GM23338 (cell line): Measurements from ENCODE around the gene PPHLN1. TPM values are rescaled to one million over a fixed set of nuclear protein-coding genes. Genes with fewer than 3 reads are reported as not detected.

Source experiments
- ATAC-seq: fragments of 200-7000 bp; cut with Tn5 transposase; 3 replicates; pipeline ENCODE4 v1.9.1; 2020
- DNase-seq: peaks from one replicate; pipeline ENCODE4 v3.0.0-alpha.2; 2015; ENCODE audit warnings: low spot score
- H2AFZ ChIP-seq: fragments of 200-600 bp; sonication (generic); 2 replicates; pipeline ENCODE4 v1.8.0; 2016; ENCODE audit warnings: antibody characterized with exemption, mild to moderate bottlenecking, moderate library complexity
- H3F3A ChIP-seq: fragments of 200-600 bp; sonication (generic); replicated peaks from 2 replicates; pipeline ENCODE4 v1.8.0; 2017; ENCODE audit warnings: antibody characterized with exemption, mixed run types, low read depth
- H3K27ac ChIP-seq: fragments of 200-600 bp; sonication (generic); 2 replicates; pipeline ENCODE4 v1.6.1; 2016; ENCODE audit warnings: low read depth
- H3K27me3 ChIP-seq: fragments of 200-600 bp; sonication (generic); 2 replicates; pipeline ENCODE4 v1.8.0; 2016; ENCODE audit warnings: mild to moderate bottlenecking, mixed run types, moderate library complexity; ENCODE audit not compliant: insufficient read depth
- H3K36me3 ChIP-seq: fragments of 200-600 bp; sonication (generic); 2 replicates; pipeline ENCODE4 v1.8.0; 2016; ENCODE audit warnings: mild to moderate bottlenecking; ENCODE audit not compliant: insufficient read depth
- H3K4me1 ChIP-seq: fragments of 200-600 bp; sonication (generic); 2 replicates; pipeline ENCODE4 v1.8.0; 2016; ENCODE audit warnings: mild to moderate bottlenecking, moderate library complexity; ENCODE audit not compliant: insufficient read depth
- H3K4me2 ChIP-seq: fragments of 200-600 bp; sonication (generic); 2 replicates; pipeline ENCODE4 v1.7.1; 2017; ENCODE audit warnings: mixed run types
- H3K4me3 ChIP-seq: fragments of 200-600 bp; sonication (generic); 2 replicates; pipeline ENCODE4 v1.6.1; 2016; ENCODE audit warnings: mixed run types
- H3K79me2 ChIP-seq: fragments of 200-600 bp; sonication (generic); replicated peaks from 2 replicates; pipeline ENCODE4 v1.8.0; 2017; ENCODE audit warnings: mild to moderate bottlenecking; ENCODE audit not compliant: insufficient read depth
- H3K9me2 ChIP-seq: fragments of 200-600 bp; sonication (generic); 2 replicates; pipeline ENCODE4 v1.8.0; 2017; ENCODE audit not compliant: insufficient read depth
- H4K20me1 ChIP-seq: fragments of 200-600 bp; sonication (generic); replicated peaks from 2 replicates; pipeline ENCODE4 v1.8.0; 2017; ENCODE audit warnings: mild to moderate bottlenecking; ENCODE audit not compliant: insufficient read depth
- H3K27ac Mint-ChIP-seq: 2 replicates; pipeline ENCODE4 v1.8.0; 2020; ENCODE audit warnings: inconsistent platforms, mild to moderate bottlenecking, moderate library complexity, mixed read lengths
- H3K27me3 Mint-ChIP-seq: 3 replicates; pipeline ENCODE4 v1.8.0; 2022; ENCODE audit warnings: low read depth, mild to moderate bottlenecking, moderate library complexity, mixed read lengths, inconsistent platforms; ENCODE audit not compliant: insufficient read depth, poor library complexity
- H3K36me3 Mint-ChIP-seq: 3 replicates; pipeline ENCODE4 v1.8.0; 2021; ENCODE audit warnings: low read depth, mild to moderate bottlenecking, inconsistent platforms, moderate library complexity, mixed read lengths
- H3K4me1 Mint-ChIP-seq: 3 replicates; pipeline ENCODE4 v1.8.0; 2020; ENCODE audit warnings: mild to moderate bottlenecking, inconsistent platforms, mixed read lengths
- H3K4me3 Mint-ChIP-seq: 3 replicates; pipeline ENCODE4 v1.8.0; 2021; ENCODE audit warnings: moderate library complexity, mild to moderate bottlenecking, inconsistent platforms, mixed read lengths
- H3K9me3 Mint-ChIP-seq: 3 replicates; pipeline ENCODE4 v1.8.0; 2020; ENCODE audit warnings: moderate library complexity, mild to moderate bottlenecking, inconsistent platforms, mixed read lengths
- CREB1 ChIP-seq: fragments of 250-450 bp; sonication (Bioruptor Pico); IDR thresholded peaks from 2 replicates; pipeline ENCODE4 v1.5.0; 2020; ENCODE audit warnings: low read depth, mild to moderate bottlenecking, moderate library complexity
- EZH2 ChIP-seq: fragments of 200-600 bp; sonication (generic); IDR thresholded peaks from one replicate; pipeline ENCODE4 v1.8.0; 2017; ENCODE audit warnings: antibody characterized with exemption, mild to moderate bottlenecking, low read depth; ENCODE audit not compliant: unreplicated experiment
- EZH2phosphoT487 ChIP-seq: fragments of 200-600 bp; sonication (generic); IDR thresholded peaks from one replicate; pipeline ENCODE4 v1.8.1; 2018; ENCODE audit warnings: antibody characterized with exemption; ENCODE audit not compliant: unreplicated experiment
- JUNB ChIP-seq: IDR thresholded peaks from one replicate; pipeline ENCODE4 v1.6.1; 2016; ENCODE audit warnings: antibody characterized with exemption; ENCODE audit not compliant: unreplicated experiment
- NANOG ChIP-seq: IDR thresholded peaks from 2 replicates; pipeline ENCODE4 v1.6.1; 2016; ENCODE audit warnings: antibody characterized with exemption, borderline replicate concordance
- POLR2AphosphoS5 ChIP-seq: IDR thresholded peaks from 2 replicates; pipeline ENCODE4 v1.6.1; 2016; ENCODE audit warnings: antibody characterized with exemption, low read depth
- STAT1 ChIP-seq: IDR thresholded peaks from one replicate; pipeline ENCODE4 v1.6.1; 2016; ENCODE audit warnings: antibody characterized with exemption; ENCODE audit not compliant: unreplicated experiment
- ZNF114 ChIP-seq: fragments of 250-450 bp; sonication (Bioruptor Pico); IDR thresholded peaks from 2 replicates; pipeline ENCODE4 v1.5.0; 2020; ENCODE audit warnings: mild to moderate bottlenecking, moderate library complexity
- ZNF331 ChIP-seq: fragments of 250-450 bp; sonication (Bioruptor Pico); IDR thresholded peaks from 2 replicates; pipeline ENCODE4 v1.5.0; 2020; ENCODE audit warnings: low read depth, mild to moderate bottlenecking, moderate library complexity
- polyA plus RNA-seq: library from polyadenylated mRNA; unstranded; fragments of >200 nt; fragmentation: Nextera tagmentation; extraction: Ambion mirVana; gene quantifications from 2 replicates; pipeline ENCODE4 v1.2.1, GENCODE V29; 2016
- total RNA-seq: library from RNA; depleted of rRNA; stranded (reverse); fragments of >200 nt; shearing (Covaris generic); gene quantifications from 2 replicates; pipeline ENCODE4 v1.2.3, GENCODE V29; 2014
- TF ChIP-seq, protein P1 (sequence below): fragments of 250-450 bp; sonication (Bioruptor Pico); IDR thresholded peaks from 2 replicates; pipeline ENCODE4 v1.5.0; 2020; ENCODE audit warnings: mild to moderate bottlenecking, moderate library complexity
- TF ChIP-seq, protein P2 (sequence below): IDR thresholded peaks from 2 replicates; pipeline ENCODE4 v1.6.1; 2016; ENCODE audit warnings: antibody characterized with exemption
- TF ChIP-seq, protein P3 (sequence below): IDR thresholded peaks from one replicate; pipeline ENCODE4 v1.6.1; 2018; ENCODE audit warnings: antibody characterized with exemption; ENCODE audit not compliant: unreplicated experiment
- TF ChIP-seq, protein P4 (sequence below), 2 experiments: fragments of 200-600 bp in 1 of 2; sonication (generic) in 1 of 2; conservative IDR thresholded peaks; 2 replicates each; pipeline versions ENCODE4 v1.5.1 to v1.6.1; 2016 to 2017; ENCODE audit warnings: antibody characterized with exemption in 2 of 2, low read depth in 2 of 2, mild to moderate bottlenecking in 2 of 2, moderate library complexity in 1 of 2

The PPHLN1 gene
- total and polyA plus RNA-seq, 2 experiments from 2014 or later = 93.0 to 103 TPM

DNA sequence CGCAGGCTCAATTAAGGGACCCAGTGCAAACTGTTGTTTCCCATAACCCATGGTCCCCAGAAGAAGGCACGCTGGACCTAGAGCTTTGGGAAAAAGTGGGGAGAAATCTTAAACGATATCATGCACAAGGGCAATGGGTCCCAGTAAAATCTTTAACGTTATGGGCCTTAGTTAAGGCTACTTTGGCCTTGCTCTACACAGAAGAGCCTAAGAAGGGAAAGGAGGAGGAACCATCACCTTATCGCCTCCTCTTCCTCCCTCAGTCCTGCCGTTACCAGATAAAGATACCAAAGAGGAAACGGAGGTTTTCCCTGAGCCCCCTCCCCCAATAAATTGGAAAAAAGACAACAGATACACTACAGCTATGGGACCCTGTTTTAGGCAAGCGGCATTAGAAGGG lies 116.9 kb downstream of the PPHLN1 start:
- Histone ChIP-seq H3K4me1 (peaks cover 47% of the 10 kb centered on the region), H3K79me2 (no peaks in the 10 kb centered on the region), H3K4me3 (peak overlapping the region; percentile 29; the same call in 1 of the 2 replicates), H3K36me3 (no peaks in the 10 kb centered on the region), H3K27ac (peak overlapping the region; percentile 10), H3K9me2 (no peaks in the 10 kb centered on the region), H3K27me3 (no peaks in the 10 kb centered on the region), H3F3A (no peaks in the 10 kb centered on the region), H4K20me1 (no peaks in the 10 kb centered on the region), H2AFZ (no peak overlapping the region), H3K4me2 (peak overlapping the region; percentile 62)
- Mint-ChIP-seq H3K27me3 (no peaks in the 10 kb centered on the region), H3K4me3 (no peak overlapping the region), H3K36me3 (peaks cover 47% of the 10 kb centered on the region), H3K27ac (peak overlapping the region; percentile 48; the same call in 1 of the 2 replicates), H3K9me3 (peaks cover 10% of the 10 kb centered on the region; the same call in 2 of the 3 replicates), H3K4me1 (peaks cover 44% of the 10 kb centered on the region)
- no peak for DNase-seq
- ATAC-seq = no peak
- TF ChIP-seq EZH2 (no peak), CREB1 (no peak), NANOG (no peak), POLR2AphosphoS5 (no peak), JUNB (no peak), STAT1 (no peak), ZNF331 (CRISPR knock-in tag) (no peak), ZNF114 (CRISPR knock-in tag) (no peak), EZH2phosphoT487 (no peak)
- TF ChIP-seq, protein P1, sequence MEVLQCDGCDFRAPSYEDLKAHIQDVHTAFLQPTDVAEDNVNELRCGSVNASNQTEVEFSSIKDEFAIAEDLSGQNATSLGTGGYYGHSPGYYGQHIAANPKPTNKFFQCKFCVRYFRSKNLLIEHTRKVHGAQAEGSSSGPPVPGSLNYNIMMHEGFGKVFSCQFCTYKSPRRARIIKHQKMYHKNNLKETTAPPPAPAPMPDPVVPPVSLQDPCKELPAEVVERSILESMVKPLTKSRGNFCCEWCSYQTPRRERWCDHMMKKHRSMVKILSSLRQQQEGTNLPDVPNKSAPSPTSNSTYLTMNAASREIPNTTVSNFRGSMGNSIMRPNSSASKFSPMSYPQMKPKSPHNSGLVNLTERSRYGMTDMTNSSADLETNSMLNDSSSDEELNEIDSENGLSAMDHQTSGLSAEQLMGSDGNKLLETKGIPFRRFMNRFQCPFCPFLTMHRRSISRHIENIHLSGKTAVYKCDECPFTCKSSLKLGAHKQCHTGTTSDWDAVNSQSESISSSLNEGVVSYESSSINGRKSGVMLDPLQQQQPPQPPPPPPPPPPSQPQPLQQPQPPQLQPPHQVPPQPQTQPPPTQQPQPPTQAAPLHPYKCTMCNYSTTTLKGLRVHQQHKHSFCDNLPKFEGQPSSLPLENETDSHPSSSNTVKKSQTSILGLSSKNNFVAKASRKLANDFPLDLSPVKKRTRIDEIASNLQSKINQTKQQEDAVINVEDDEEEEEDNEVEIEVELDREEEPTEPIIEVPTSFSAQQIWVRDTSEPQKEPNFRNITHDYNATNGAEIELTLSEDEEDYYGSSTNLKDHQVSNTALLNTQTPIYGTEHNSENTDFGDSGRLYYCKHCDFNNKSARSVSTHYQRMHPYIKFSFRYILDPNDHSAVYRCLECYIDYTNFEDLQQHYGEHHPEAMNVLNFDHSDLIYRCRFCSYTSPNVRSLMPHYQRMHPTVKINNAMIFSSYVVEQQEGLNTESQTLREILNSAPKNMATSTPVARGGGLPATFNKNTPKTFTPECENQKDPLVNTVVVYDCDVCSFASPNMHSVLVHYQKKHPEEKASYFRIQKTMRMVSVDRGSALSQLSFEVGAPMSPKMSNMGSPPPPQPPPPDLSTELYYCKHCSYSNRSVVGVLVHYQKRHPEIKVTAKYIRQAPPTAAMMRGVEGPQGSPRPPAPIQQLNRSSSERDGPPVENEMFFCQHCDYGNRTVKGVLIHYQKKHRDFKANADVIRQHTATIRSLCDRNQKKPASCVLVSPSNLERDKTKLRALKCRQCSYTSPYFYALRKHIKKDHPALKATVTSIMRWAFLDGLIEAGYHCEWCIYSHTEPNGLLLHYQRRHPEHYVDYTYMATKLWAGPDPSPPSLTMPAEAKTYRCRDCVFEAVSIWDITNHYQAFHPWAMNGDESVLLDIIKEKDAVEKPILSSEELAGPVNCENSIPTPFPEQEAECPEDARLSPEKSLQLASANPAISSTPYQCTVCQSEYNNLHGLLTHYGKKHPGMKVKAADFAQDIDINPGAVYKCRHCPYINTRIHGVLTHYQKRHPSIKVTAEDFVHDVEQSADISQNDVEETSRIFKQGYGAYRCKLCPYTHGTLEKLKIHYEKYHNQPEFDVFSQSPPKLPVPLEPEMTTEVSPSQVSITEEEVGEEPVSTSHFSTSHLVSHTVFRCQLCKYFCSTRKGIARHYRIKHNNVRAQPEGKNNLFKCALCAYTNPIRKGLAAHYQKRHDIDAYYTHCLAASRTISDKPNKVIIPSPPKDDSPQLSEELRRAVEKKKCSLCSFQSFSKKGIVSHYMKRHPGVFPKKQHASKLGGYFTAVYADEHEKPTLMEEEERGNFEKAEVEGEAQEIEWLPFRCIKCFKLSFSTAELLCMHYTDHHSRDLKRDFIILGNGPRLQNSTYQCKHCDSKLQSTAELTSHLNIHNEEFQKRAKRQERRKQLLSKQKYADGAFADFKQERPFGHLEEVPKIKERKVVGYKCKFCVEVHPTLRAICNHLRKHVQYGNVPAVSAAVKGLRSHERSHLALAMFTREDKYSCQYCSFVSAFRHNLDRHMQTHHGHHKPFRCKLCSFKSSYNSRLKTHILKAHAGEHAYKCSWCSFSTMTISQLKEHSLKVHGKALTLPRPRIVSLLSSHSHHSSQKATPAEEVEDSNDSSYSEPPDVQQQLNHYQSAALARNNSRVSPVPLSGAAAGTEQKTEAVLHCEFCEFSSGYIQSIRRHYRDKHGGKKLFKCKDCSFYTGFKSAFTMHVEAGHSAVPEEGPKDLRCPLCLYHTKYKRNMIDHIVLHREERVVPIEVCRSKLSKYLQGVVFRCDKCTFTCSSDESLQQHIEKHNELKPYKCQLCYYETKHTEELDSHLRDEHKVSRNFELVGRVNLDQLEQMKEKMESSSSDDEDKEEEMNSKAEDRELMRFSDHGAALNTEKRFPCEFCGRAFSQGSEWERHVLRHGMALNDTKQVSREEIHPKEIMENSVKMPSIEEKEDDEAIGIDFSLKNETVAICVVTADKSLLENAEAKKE (CRISPR knock-in tag) = no peak
- TF ChIP-seq, protein P2, sequence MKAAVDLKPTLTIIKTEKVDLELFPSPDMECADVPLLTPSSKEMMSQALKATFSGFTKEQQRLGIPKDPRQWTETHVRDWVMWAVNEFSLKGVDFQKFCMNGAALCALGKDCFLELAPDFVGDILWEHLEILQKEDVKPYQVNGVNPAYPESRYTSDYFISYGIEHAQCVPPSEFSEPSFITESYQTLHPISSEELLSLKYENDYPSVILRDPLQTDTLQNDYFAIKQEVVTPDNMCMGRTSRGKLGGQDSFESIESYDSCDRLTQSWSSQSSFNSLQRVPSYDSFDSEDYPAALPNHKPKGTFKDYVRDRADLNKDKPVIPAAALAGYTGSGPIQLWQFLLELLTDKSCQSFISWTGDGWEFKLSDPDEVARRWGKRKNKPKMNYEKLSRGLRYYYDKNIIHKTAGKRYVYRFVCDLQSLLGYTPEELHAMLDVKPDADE = no peak
- TF ChIP-seq, protein P3, sequence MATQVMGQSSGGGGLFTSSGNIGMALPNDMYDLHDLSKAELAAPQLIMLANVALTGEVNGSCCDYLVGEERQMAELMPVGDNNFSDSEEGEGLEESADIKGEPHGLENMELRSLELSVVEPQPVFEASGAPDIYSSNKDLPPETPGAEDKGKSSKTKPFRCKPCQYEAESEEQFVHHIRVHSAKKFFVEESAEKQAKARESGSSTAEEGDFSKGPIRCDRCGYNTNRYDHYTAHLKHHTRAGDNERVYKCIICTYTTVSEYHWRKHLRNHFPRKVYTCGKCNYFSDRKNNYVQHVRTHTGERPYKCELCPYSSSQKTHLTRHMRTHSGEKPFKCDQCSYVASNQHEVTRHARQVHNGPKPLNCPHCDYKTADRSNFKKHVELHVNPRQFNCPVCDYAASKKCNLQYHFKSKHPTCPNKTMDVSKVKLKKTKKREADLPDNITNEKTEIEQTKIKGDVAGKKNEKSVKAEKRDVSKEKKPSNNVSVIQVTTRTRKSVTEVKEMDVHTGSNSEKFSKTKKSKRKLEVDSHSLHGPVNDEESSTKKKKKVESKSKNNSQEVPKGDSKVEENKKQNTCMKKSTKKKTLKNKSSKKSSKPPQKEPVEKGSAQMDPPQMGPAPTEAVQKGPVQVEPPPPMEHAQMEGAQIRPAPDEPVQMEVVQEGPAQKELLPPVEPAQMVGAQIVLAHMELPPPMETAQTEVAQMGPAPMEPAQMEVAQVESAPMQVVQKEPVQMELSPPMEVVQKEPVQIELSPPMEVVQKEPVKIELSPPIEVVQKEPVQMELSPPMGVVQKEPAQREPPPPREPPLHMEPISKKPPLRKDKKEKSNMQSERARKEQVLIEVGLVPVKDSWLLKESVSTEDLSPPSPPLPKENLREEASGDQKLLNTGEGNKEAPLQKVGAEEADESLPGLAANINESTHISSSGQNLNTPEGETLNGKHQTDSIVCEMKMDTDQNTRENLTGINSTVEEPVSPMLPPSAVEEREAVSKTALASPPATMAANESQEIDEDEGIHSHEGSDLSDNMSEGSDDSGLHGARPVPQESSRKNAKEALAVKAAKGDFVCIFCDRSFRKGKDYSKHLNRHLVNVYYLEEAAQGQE = no peak
- TF ChIP-seq, protein P4, sequence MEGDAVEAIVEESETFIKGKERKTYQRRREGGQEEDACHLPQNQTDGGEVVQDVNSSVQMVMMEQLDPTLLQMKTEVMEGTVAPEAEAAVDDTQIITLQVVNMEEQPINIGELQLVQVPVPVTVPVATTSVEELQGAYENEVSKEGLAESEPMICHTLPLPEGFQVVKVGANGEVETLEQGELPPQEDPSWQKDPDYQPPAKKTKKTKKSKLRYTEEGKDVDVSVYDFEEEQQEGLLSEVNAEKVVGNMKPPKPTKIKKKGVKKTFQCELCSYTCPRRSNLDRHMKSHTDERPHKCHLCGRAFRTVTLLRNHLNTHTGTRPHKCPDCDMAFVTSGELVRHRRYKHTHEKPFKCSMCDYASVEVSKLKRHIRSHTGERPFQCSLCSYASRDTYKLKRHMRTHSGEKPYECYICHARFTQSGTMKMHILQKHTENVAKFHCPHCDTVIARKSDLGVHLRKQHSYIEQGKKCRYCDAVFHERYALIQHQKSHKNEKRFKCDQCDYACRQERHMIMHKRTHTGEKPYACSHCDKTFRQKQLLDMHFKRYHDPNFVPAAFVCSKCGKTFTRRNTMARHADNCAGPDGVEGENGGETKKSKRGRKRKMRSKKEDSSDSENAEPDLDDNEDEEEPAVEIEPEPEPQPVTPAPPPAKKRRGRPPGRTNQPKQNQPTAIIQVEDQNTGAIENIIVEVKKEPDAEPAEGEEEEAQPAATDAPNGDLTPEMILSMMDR (conservative IDR thresholded peaks at IDR 0.05; ENCODE audit: low read depth in 2 of 2) = no peak
